NT2/D1 (cell line): Measurements from ENCODE around the gene STAT1.

Experiments
- YY1 ChIP-seq: IDR thresholded peaks from 2 replicates; pipeline ENCODE4 v1.6.1; 2011; ENCODE audit not compliant: insufficient read length, insufficient read depth
- ZNF274 ChIP-seq: IDR thresholded peaks from 2 replicates; pipeline ENCODE4 v1.6.1; 2011; ENCODE audit warnings: mild to moderate bottlenecking, low read depth, low read length

DNA sequence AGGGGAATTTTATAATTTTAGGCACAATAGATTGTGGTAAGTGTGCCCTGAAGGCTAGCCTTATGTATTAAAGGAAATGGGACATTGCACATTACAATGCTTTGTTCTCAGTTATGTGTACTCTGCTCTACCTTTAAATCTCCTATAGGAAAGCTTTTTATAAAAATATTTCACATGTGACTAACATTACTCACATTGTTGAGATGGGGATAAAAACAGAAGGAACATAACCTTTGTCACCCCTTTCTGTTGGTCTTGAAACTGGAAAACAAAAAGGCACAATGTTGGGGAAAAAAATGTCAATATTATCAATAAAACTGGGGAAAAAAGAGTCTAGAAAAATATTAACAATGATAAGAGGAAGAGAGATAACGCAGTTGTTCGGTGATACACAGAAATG lies 17.3 kb upstream of the STAT1 start:
- TF ChIP-seq YY1: no peak
- TF ChIP-seq ZNF274: no peak
